GM21515 (cell line): ENCODE results near the gene RBM15B.
"Not testable (repeated sequence)": the region's sequence is repeated elsewhere in the genome, so short reads cannot be mapped to it uniquely, and the experiment has no call there.

Source experiments
- ATAC-seq: cut with Tn5 transposase; IDR thresholded peaks from one replicate; pipeline ENCODE4 v1.9.1; 2021; ENCODE audit not compliant: unreplicated experiment

The RBM15B gene

DNA sequence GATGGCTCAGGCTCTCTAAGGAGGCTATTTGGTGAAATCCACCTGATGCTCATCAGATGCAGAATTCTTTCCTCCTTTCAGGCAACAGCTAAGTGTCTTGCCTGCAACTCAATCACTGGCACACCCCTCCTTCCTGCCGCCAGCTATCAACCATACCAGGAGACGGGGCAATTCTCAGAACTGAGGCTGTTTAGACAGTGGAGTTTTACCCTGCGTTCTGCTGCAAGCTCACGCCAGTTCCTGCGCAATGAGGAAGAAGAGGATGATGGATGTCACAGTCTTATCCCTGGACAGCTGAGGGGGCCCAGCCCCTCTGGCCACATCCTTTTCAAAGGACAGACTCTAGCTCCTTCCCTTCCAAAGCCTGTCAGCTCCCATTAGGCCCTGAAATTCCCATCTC lies 13.0 kb upstream of the RBM15B start:
- no peak for ATAC-seq

DNA sequence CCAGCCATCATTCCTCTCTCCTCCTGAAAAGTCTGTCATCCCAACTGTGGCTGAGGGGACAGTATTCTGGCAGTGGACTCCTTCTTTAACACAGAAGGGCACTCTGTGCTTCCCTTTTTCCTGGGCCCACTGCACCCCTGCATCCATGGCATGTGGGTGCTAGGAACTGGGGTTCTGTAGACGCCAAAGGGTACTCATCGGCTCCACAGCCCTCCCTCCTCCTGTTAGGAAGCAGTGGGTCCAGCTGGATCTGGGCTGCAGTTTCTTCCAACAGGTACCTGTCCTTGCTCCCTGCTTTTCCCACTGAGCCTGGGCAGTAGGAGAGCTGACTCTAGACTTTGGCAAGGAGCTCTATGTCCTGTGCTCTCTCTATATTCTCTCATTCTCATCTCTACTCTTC lies 12.4 kb upstream of the RBM15B start:
- no peak for ATAC-seq

- ATAC-seq, result no peak
These were observed 11.8 kb upstream of the RBM15B start for GRCh38 chr3:51379301-51379700.

- no peak for ATAC-seq
These were observed 11.2 kb upstream of the RBM15B start for GRCh38 chr3:51379746-51380455.

GRCh38 chr3:51380601-51381332 lies 10.3 kb upstream of the RBM15B start:
- no peak for ATAC-seq

DNA sequence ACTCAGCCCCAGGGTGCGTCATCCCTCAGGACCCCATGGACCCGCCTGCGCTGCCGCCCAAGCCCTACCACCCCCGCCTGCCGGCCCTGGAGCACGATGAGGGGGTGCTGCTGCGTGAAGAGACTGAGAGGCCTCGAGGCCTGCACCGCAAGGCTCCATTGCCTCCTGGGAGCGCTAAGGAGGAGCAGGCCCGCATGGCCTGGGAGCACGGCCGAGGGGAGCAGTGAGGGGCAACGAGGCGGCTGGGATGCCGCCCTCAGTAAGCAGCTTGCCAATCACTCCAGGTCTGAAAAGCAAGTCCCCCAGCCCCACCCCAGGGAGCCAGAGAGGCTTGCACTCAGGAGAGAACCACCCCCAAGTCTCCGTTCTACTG lies 9.8 kb upstream of the RBM15B start:
- ATAC-seq, result no peak

DNA sequence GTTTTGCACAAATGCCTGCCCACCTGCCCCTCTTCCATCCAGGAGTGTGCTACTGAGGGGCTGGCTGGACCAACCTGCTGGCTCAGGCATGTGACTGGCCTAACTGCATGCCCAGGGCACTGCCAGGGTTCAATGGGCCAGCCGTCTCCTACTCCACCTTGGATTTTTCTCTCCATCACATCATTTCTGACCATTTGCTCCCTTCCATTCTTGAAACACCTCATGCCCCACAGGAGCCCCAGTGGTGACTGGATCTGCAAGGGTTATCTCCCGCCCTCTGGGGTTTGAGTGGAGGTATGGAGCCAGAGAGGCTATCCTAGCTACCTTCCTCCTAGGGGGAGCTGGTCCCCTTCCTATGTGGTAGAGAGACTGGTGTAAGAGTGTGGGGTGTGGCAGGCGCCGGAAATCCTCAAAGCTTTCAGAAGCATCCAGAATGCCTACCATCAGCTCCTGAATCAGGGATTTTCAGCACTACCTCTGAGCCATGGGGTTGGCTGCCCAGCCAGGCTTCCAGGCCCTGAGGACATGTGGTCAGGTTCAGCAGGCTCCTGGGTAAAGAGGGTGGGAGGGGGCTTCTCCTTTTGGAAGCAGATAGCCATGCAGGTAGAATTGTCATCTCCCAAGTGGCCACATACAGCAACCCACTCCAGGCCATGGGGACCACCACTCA lies 8.9 kb upstream of the RBM15B start:
- ATAC-seq, result no peak

GRCh38 chr3:51382947-51383578 lies 8.0 kb upstream of the RBM15B start:
- ATAC-seq, result no peak

- peak; percentile 15 for ATAC-seq
These were observed 6.9 kb upstream of the RBM15B start for GRCh38 chr3:51384055-51384725.

GRCh38 chr3:51384726-51385473 lies 6.2 kb upstream of the RBM15B start, which contains the start of gene MANF:
TSS of gene MANF (plus strand) at chr3:51385291. CDS start at chr3:51385343, 52 bp downstream.
- ATAC-seq, result peak; percentile 90

GRCh38 chr3:51385621-51386091 lies 5.4 kb upstream of the RBM15B start:
- no peak for ATAC-seq

DNA sequence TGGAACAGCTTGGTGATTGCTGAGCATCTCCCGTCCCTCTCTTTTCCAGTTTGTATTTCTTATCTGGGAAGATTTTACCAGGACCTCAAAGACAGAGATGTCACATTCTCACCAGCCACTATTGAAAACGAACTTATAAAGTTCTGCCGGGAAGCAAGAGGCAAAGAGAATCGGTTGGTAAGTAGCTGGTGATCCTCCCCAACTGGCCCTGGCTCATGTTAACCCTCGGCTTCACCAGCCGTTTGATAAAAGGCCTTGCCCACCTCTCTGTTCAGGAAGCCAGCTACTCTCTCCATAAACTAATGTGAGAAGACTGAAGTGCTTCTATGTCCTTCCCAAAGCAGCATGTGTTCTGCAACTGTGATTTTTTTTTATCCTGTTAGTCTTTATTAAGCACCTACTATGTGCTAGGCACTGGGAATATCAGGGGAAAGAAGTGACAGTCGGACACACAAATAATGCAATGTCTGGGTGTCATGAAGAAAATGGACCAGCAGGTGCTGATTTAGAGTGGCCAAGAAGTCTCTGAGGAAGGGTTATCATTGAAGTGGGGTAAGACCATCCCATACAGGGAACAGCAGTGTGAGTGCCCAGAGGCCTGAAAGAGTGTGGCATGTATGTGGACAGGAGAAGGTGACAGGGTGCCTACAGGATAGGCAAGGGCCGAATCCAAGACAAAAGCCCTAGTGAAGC lies 4.8 kb upstream of the RBM15B start:
- no peak for ATAC-seq

GRCh38 chr3:51386852-51387229 lies 4.2 kb upstream of the RBM15B start:
- no peak for ATAC-seq

- ATAC-seq, result not testable (repeated sequence)
These were observed 3.8 kb upstream of the RBM15B start for GRCh38 chr3:51387281-51387680.

- no peak for ATAC-seq
These were observed 2.6 kb upstream of the RBM15B start for GRCh38 chr3:51388286-51389029.

- no peak for ATAC-seq
These were observed 1.5 kb upstream of the RBM15B start for GRCh38 chr3:51389423-51390183.

- ATAC-seq, result no peak
These were observed 625 bp upstream of the RBM15B start for GRCh38 chr3:51390246-51391074.
